OCI-LY7 (cell line): ENCODE data around the gene CDH15. TPM values are rescaled to one million over a fixed set of nuclear protein-coding genes. Genes with fewer than 3 reads are reported as not detected.

Source experiments
- BruUV-seq: library from RNA; stranded (reverse); fragments of 400-500 nt; replicated peaks from 2 replicates; lab custom pipeline; 2021; lab: Mats Ljungman, UMichigan
- CTCF ChIA-PET: fragments of 300-600 bp; sonication (Branson Sonifier 250); formaldehyde crosslinking; loops from one replicate; lab custom pipeline; 2022; ENCODE audit warnings: antibody characterized with exemption; ENCODE audit not compliant: unreplicated experiment; lab: Charles Lee
- POLR2A ChIA-PET: fragments of 300-600 bp; sonication (Branson Sonifier 250); formaldehyde crosslinking; loops from one replicate; lab custom pipeline; 2022; ENCODE audit warnings: antibody characterized with exemption; lab: Charles Lee
- DNase-seq: peaks from one replicate; pipeline ENCODE4 v3.0.0-alpha.2; 2015; ENCODE audit warnings: low spot score
- H2AFZ ChIP-seq: fragments of 200-600 bp; sonication (generic), shearing (Covaris generic); 2 replicates; pipeline ENCODE4 v1.6.1; 2014; ENCODE audit warnings: mild to moderate bottlenecking, antibody characterized with exemption, low read length, moderate library complexity
- H3K27ac ChIP-seq: fragments of 200-600 bp; sonication (generic); 2 replicates; pipeline ENCODE4 v1.5.1; 2014; ENCODE audit warnings: mixed run types, low read depth, mild to moderate bottlenecking, moderate library complexity, low read length, inconsistent platforms; ENCODE audit not compliant: poor library complexity, severe bottlenecking
- H3K36me3 ChIP-seq: fragments of 200-600 bp; sonication (generic); 2 replicates; pipeline ENCODE4 v1.6.1; 2014; ENCODE audit warnings: mild to moderate bottlenecking, antibody characterized with exemption, low read length, moderate library complexity, mixed read lengths; ENCODE audit not compliant: insufficient read depth
- H3K4me1 ChIP-seq: fragments of 200-600 bp; sonication (generic); 2 replicates; pipeline ENCODE4 v1.5.1; 2014; ENCODE audit warnings: mild to moderate bottlenecking, low read length; ENCODE audit not compliant: insufficient read depth, poor library complexity, severe bottlenecking
- H3K4me2 ChIP-seq: fragments of 200-600 bp; sonication (generic); 2 replicates; pipeline ENCODE4 v1.6.1; 2014; ENCODE audit warnings: mild to moderate bottlenecking, low read length
- H3K4me3 ChIP-seq: fragments of 200-600 bp; sonication (generic); 2 replicates; pipeline ENCODE4 v1.5.1; 2014; ENCODE audit warnings: mild to moderate bottlenecking, low read depth, low read length; ENCODE audit not compliant: poor library complexity, severe bottlenecking
- H3K79me2 ChIP-seq: fragments of 200-600 bp; sonication (generic); 2 replicates; pipeline ENCODE4 v1.6.1; 2016; ENCODE audit warnings: low read depth, mild to moderate bottlenecking, low read length, moderate library complexity, mixed read lengths; ENCODE audit not compliant: insufficient read depth
- H3K9me2 ChIP-seq: fragments of 200-600 bp; sonication (generic); 2 replicates; pipeline ENCODE4 v1.6.1; 2016; ENCODE audit warnings: mild to moderate bottlenecking, low read length, mixed read lengths; ENCODE audit not compliant: insufficient read depth
- H3K9me3 ChIP-seq: fragments of 200-600 bp; sonication (generic); 2 replicates; pipeline ENCODE4 v1.6.1; 2014; ENCODE audit warnings: mild to moderate bottlenecking, mixed run types, low read length, mixed read lengths
- H4K20me1 ChIP-seq: fragments of 200-600 bp; sonication (generic); 2 replicates; pipeline ENCODE4 v1.6.1; 2014; ENCODE audit warnings: mild to moderate bottlenecking, antibody characterized with exemption, low read length, moderate library complexity, mixed read lengths; ENCODE audit not compliant: insufficient read depth
- EZH2phosphoT487 ChIP-seq: fragments of 200-600 bp; sonication (generic); IDR thresholded peaks from 2 replicates; pipeline ENCODE4 v1.6.1; 2018; ENCODE audit warnings: low read depth, borderline replicate concordance, mild to moderate bottlenecking, mixed run types, antibody characterized with exemption, low read length, moderate library complexity, mixed read lengths
- intact Hi-C: fragments of 100-400 bp; cut with micrococcal nuclease; formaldehyde crosslinking; loops from one replicate; pipeline ENCODE4 v1.10.0; 2022; ENCODE audit not compliant: unreplicated experiment
- total RNA-seq, 2 experiments: library from RNA; depleted of rRNA in 1 of 2; stranded (reverse); fragments of >200 nt in 1 of 2; shearing (Covaris generic) in 1 of 2; gene quantifications; 2 replicates each; pipeline ENCODE4 v1.2.3, GENCODE V29; 2014 to 2022
- TF ChIP-seq, protein P1 (sequence below): fragments of 200-600 bp; sonication (generic); conservative IDR thresholded peaks from 2 replicates; pipeline ENCODE4 v1.5.1; 2014; ENCODE audit warnings: mild to moderate bottlenecking, antibody characterized with exemption, low read length, moderate library complexity, mixed read lengths

The CDH15 gene
- total RNA-seq, 2 experiments from 2014 or later, result not detected

- Histone ChIP-seq H3K9me2 (no peaks in the 10 kb centered on the region), H3K9me3 (peaks cover 5% of the 10 kb centered on the region; the same call in 1 of the 2 replicates), H3K4me1 (peaks cover 10% of the 10 kb centered on the region), H3K36me3 (peaks cover 13% of the 10 kb centered on the region), H3K27ac (no peak overlapping the region), H4K20me1 (no peaks in the 10 kb centered on the region), H3K4me3 (no peak overlapping the region), H3K79me2 (peaks cover 7% of the 10 kb centered on the region; the same call in 1 of the 2 replicates), H2AFZ (no peak overlapping the region), H3K4me2 (no peak overlapping the region)
- ChIA-PET CTCF (interaction anchor here (0.6 kb wide), 1 partner anchor 38 kb away, joined by 3 read pairs; no protein-coding TSS in a partner anchor), POLR2A (no interaction called here)
- DNase-seq, result no peak
- intact Hi-C loops, result no loop called here
- TF ChIP-seq, protein P1, sequence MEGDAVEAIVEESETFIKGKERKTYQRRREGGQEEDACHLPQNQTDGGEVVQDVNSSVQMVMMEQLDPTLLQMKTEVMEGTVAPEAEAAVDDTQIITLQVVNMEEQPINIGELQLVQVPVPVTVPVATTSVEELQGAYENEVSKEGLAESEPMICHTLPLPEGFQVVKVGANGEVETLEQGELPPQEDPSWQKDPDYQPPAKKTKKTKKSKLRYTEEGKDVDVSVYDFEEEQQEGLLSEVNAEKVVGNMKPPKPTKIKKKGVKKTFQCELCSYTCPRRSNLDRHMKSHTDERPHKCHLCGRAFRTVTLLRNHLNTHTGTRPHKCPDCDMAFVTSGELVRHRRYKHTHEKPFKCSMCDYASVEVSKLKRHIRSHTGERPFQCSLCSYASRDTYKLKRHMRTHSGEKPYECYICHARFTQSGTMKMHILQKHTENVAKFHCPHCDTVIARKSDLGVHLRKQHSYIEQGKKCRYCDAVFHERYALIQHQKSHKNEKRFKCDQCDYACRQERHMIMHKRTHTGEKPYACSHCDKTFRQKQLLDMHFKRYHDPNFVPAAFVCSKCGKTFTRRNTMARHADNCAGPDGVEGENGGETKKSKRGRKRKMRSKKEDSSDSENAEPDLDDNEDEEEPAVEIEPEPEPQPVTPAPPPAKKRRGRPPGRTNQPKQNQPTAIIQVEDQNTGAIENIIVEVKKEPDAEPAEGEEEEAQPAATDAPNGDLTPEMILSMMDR, result no peak
- no peak for TF ChIP-seq EZH2phosphoT487
- no TSS peak for BruUV-seq
Observed at GRCh38 chr16:89237733-89238132, 66.2 kb downstream of the CDH15 start.

DNA sequence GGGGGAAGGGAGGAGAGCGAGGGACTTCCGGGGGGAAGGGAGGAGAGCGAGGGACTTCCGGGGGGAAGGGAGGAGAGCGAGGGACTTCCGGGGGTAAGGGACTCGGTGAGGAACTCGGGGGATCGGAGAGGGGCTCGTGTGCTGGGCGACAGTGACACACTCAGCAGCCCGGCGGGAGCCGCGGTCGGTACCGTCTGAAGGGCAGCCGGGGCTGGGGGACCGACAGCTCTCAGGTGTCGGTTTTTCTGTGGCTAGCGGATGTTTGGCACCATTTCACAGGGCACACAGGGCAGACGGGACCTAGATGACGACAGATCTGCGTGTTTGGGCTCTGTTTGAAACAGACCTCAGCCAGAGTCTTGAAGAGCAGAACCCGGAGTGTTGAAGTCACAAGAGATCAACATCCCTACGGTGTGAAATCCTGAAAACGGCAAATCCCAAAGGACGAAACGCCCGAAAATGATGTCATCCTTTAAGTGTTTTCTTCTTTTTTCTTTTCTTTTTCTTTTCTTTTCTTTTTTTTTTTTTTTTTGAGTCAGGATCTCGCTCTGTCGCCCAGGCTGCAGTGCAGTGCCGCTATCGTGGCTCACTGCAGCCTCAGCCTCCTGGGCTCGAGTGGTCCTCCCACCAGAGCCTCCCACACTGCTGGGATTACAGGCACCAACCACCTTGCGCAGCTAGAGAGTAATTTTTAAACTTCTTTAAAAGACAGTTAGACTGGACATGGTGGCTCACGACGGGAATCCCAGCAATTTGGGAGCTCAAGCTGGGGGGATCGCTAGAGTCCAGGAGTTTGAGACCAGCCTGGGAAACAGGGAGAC, 69.8 kb downstream of the CDH15 start:
- no peaks in the 10 kb centered on the region for H3K36me3 ChIP-seq
- POLR2A ChIA-PET, result interaction anchor here (0.6 to 0.7 kb wide), 3 partner anchors 39 to 843 kb away, joined by 3 to 4 read pairs (median 4); no protein-coding TSS in a partner anchor
- H3K79me2 ChIP-seq, result peaks cover 7% of the 10 kb centered on the region; the same call in 1 of the 2 replicates
- BruUV-seq, result TSS peak; percentile 98
- peaks cover 5% of the 10 kb centered on the region; the same call in 1 of the 2 replicates for H3K9me3 ChIP-seq
- H3K4me1 ChIP-seq, result peaks cover 10% of the 10 kb centered on the region
- CTCF ChIA-PET, result interaction anchor here (0.6 to 1.1 kb wide), 2 partner anchors 205 to 383 kb away, joined by 3 to 5 read pairs; no protein-coding TSS in a partner anchor
- H3K27ac ChIP-seq, result peak overlapping the region; percentile 78
- TF ChIP-seq EZH2phosphoT487, result no peak
- TF ChIP-seq, protein P1, result no peak
- intact Hi-C loops, result loop anchor here (2.0 kb wide), 1 partner anchor 267 kb away; the partner anchor contains the start of gene SPG7
- H3K4me2 ChIP-seq, result peak overlapping the region; percentile 94
- H3K4me3 ChIP-seq, result peak overlapping the region; percentile 90
- DNase-seq, result peak; percentile 85
- no peaks in the 10 kb centered on the region for H3K9me2 ChIP-seq
- peak overlapping the region; percentile 54; the same call in 1 of the 2 replicates for H2AFZ ChIP-seq
- no peaks in the 10 kb centered on the region for H4K20me1 ChIP-seq
